Subcutaneous adipose tissue (tissue), 4 donors: ENCODE measurements around the gene SELENON. TPM values are rescaled to one million over a fixed set of nuclear protein-coding genes. Genes with fewer than 3 reads are reported as not detected.

ENCODE experiments used
- CTCF ChIP-seq: fragments of 450-650 bp; IDR thresholded peaks from one replicate; pipeline ENCODE4 v1.5.1; 2016; ENCODE audit warnings: low read depth, mild to moderate bottlenecking, control low read depth, antibody characterized with exemption, moderate library complexity
- total RNA-seq, 4 donors: library from RNA; depleted of rRNA; stranded (reverse); fragments of >200 nt; gene quantifications; one replicate each; pipeline ENCODE4 v1.1.0, GENCODE V29; 2016

Gene SELENON
- total RNA-seq, 4 donors from 2014 or later = 20.9 to 52.0 (median 25.2) TPM

GRCh38 chr1:25780318-25781129, 19.5 kb upstream of the SELENON start:
- TF ChIP-seq CTCF = no peak

- TF ChIP-seq CTCF = no peak
Measured at GRCh38 chr1:25781130-25781433, 18.9 kb upstream of the SELENON start.

GRCh38 chr1:25782608-25783201, 17.3 kb upstream of the SELENON start:
- TF ChIP-seq CTCF = no peak

- TF ChIP-seq CTCF = no peak
Measured at GRCh38 chr1:25784575-25785051, 15.4 kb upstream of the SELENON start.

- no peak for TF ChIP-seq CTCF
Measured at GRCh38 chr1:25785333-25786067, 14.5 kb upstream of the SELENON start.

- no peak for TF ChIP-seq CTCF
Measured at GRCh38 chr1:25786887-25787759, 12.9 kb upstream of the SELENON start.
